ENCODE data around the gene AP3D1.
"Not testable (repeated sequence)": the region's sequence is repeated elsewhere in the genome, so short reads cannot be mapped to it uniquely, and the experiment has no call there.

The AP3D1 gene

GRCh38 chr19:2151339-2152229 lies at the start of gene AP3D1:
AP3D1 (minus strand) TSS chr19:2151566; CDS start chr19:2151334, 232 bp downstream.
- DNase-seq (ENCODE audit: low spot score): peak; percentile 100

- not testable (repeated sequence) for DNase-seq (ENCODE audit: low spot score)
Observed at GRCh38 chr19:2200624-2201294, 49.4 kb upstream of the AP3D1 start.

- no peak for DNase-seq (ENCODE audit: low spot score)
Observed at GRCh38 chr19:2199861-2200623, 48.7 kb upstream of the AP3D1 start.

- no peak for DNase-seq (ENCODE audit: low spot score)
Observed at GRCh38 chr19:2199215-2199614, 47.8 kb upstream of the AP3D1 start.

- no peak for DNase-seq (ENCODE audit: low spot score)
Observed at GRCh38 chr19:2198317-2198716, 47.0 kb upstream of the AP3D1 start.

GRCh38 chr19:2197270-2197669 lies 45.9 kb upstream of the AP3D1 start:
- DNase-seq (ENCODE audit: low spot score): no peak

- no peak for DNase-seq (ENCODE audit: low spot score)
Observed at GRCh38 chr19:2195914-2196313, 44.5 kb upstream of the AP3D1 start.

- DNase-seq (ENCODE audit: low spot score): no peak
Observed at GRCh38 chr19:2195361-2195760, 44.0 kb upstream of the AP3D1 start.

GRCh38 chr19:2194513-2195078 lies 43.2 kb upstream of the AP3D1 start:
- DNase-seq (ENCODE audit: low spot score): no peak

- no peak for DNase-seq (ENCODE audit: low spot score)
Observed at GRCh38 chr19:2193807-2194206, 42.4 kb upstream of the AP3D1 start.

GRCh38 chr19:2192862-2193261 lies 41.5 kb upstream of the AP3D1 start:
- no peak for DNase-seq (ENCODE audit: low spot score)

- DNase-seq (ENCODE audit: low spot score): no peak
Observed at GRCh38 chr19:2191456-2192310, 40.3 kb upstream of the AP3D1 start.

GRCh38 chr19:2190848-2191455 lies 39.6 kb upstream of the AP3D1 start:
- no peak for DNase-seq (ENCODE audit: low spot score)

GRCh38 chr19:2189880-2190279 lies 38.5 kb upstream of the AP3D1 start:
- no peak for DNase-seq (ENCODE audit: low spot score)

GRCh38 chr19:2188708-2189385 lies 37.5 kb upstream of the AP3D1 start:
- no peak for DNase-seq (ENCODE audit: low spot score)

GRCh38 chr19:2187159-2187558 lies 35.8 kb upstream of the AP3D1 start:
- DNase-seq (ENCODE audit: low spot score): no peak

GRCh38 chr19:2186071-2186846 lies 34.9 kb upstream of the AP3D1 start:
- DNase-seq (ENCODE audit: low spot score): no peak

GRCh38 chr19:2185734-2186070 lies 34.3 kb upstream of the AP3D1 start:
- no peak for DNase-seq (ENCODE audit: low spot score)

GRCh38 chr19:2184422-2184975 lies 33.1 kb upstream of the AP3D1 start:
- DNase-seq (ENCODE audit: low spot score): no peak

Measured in LoVo (cell line).